ENCODE data around the gene CTXND1. TPM values are rescaled to one million over a fixed set of nuclear protein-coding genes. Genes with fewer than 3 reads are reported as not detected.

The CTXND1 gene
- total RNA-seq, 2 donors from 2014 or later, result 0.04 TPM; not detected in 1

DNA sequence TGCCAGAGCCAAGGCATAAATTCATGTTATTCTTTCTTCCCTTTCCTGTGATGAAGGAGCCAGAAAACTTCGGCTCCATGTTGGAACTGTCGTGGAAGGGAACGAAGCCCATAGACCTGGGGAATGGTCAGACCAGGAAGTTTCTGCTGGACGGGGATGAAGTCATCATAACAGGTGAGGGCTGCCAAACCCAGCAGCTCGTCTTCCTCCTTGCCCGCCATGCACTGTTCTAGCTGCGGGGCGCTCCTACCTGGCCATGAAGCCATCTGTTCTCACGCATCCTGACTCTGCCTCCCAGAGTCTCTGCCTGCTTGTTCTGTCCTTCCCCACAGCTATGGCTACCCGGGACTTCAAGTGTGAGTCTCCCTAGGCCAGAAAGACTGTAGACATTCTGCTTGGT lies 71.0 kb downstream of the CTXND1 start:
- DNase-seq, result no peak
- H3K4me1 ChIP-seq (ENCODE audit: control insufficient read depth, insufficient read depth, low read length), result no peaks in the 10 kb centered on the region
- H3K4me1 Mint-ChIP-seq, result no peaks in the 10 kb centered on the region
- peaks cover 19% of the 10 kb centered on the region for H3K36me3 Mint-ChIP-seq (ENCODE audit: low read depth)
- WGBS, 2 experiments (ENCODE audit: insufficient coverage in 1 of 2, insufficient read length in 1 of 2), result 84 to 90% methylated on average over 8 to 10 of the region's 10 CpGs
- no peaks in the 10 kb centered on the region for H3K36me3 ChIP-seq (ENCODE audit: control insufficient read depth, insufficient read depth, low read length)
- no peaks in the 10 kb centered on the region for H3K27me3 Mint-ChIP-seq (ENCODE audit: insufficient read depth)
- H3K9me3 ChIP-seq (ENCODE audit: control insufficient read depth, low read length), result peaks cover 6% of the 10 kb centered on the region
- no peak overlapping the region for H3K4me3 Mint-ChIP-seq
- no peak overlapping the region for H3K27ac ChIP-seq (ENCODE audit: low read depth, low read length)
- no peaks in the 10 kb centered on the region for H3K27me3 ChIP-seq (ENCODE audit: control insufficient read depth, insufficient read depth, low read length, poor library complexity, severe bottlenecking)
- H3K4me3 ChIP-seq (ENCODE audit: low read length), result no peak overlapping the region
- H3K9me3 Mint-ChIP-seq, result no peaks in the 10 kb centered on the region
- no peak overlapping the region for H3K9ac ChIP-seq (ENCODE audit: extremely low read depth, low read length, poor library complexity, severe bottlenecking)
- TF ChIP-seq, protein P1, sequence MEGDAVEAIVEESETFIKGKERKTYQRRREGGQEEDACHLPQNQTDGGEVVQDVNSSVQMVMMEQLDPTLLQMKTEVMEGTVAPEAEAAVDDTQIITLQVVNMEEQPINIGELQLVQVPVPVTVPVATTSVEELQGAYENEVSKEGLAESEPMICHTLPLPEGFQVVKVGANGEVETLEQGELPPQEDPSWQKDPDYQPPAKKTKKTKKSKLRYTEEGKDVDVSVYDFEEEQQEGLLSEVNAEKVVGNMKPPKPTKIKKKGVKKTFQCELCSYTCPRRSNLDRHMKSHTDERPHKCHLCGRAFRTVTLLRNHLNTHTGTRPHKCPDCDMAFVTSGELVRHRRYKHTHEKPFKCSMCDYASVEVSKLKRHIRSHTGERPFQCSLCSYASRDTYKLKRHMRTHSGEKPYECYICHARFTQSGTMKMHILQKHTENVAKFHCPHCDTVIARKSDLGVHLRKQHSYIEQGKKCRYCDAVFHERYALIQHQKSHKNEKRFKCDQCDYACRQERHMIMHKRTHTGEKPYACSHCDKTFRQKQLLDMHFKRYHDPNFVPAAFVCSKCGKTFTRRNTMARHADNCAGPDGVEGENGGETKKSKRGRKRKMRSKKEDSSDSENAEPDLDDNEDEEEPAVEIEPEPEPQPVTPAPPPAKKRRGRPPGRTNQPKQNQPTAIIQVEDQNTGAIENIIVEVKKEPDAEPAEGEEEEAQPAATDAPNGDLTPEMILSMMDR (conservative IDR thresholded peaks at IDR 0.05), result no peak
- no peak overlapping the region for H3K27ac Mint-ChIP-seq

DNA sequence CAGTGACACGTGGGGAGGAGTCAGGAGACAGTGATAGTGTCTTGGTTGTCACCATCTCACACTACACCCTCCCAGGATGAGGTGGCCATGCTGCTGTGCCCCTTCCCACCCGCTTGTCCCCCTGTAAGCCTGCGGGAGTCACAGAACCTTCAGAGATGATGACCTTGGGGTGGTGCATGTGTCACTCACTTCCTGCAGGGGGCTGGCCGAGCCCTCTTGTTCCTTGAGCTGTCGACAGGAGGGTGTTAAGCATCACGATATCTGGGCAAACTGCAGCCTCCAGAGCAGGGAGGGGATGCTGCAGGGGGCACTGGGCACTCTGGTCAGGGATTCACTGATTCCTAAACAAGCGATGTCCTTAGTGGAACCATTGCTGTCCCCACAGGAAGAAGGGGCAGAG lies 71.5 kb downstream of the CTXND1 start:
- Histone ChIP-seq H3K9ac (ENCODE audit: extremely low read depth, low read length, poor library complexity, severe bottlenecking) (no peak overlapping the region), H3K4me3 (ENCODE audit: low read length) (no peak overlapping the region), H3K27me3 (ENCODE audit: control insufficient read depth, insufficient read depth, low read length, poor library complexity, severe bottlenecking) (no peaks in the 10 kb centered on the region), H3K9me3 (ENCODE audit: control insufficient read depth, low read length) (peaks cover 2% of the 10 kb centered on the region), H3K27ac (ENCODE audit: low read depth, low read length) (no peak overlapping the region), H3K36me3 (ENCODE audit: control insufficient read depth, insufficient read depth, low read length) (no peaks in the 10 kb centered on the region), H3K4me1 (ENCODE audit: control insufficient read depth, insufficient read depth, low read length) (no peaks in the 10 kb centered on the region)
- no peak overlapping the region for H3K27ac Mint-ChIP-seq
- H3K27me3 Mint-ChIP-seq (ENCODE audit: insufficient read depth), result no peaks in the 10 kb centered on the region
- TF ChIP-seq, protein P1 (conservative IDR thresholded peaks at IDR 0.05), result peak; percentile 59
- 77 to 87% methylated on average over 2 to 7 of the region's 7 CpGs for WGBS, 2 experiments (ENCODE audit: insufficient coverage in 1 of 2, insufficient read length in 1 of 2)
- peak; percentile 60 for DNase-seq
- no peak overlapping the region for H3K4me3 Mint-ChIP-seq
- no peaks in the 10 kb centered on the region for H3K9me3 Mint-ChIP-seq
- H3K4me1 Mint-ChIP-seq, result no peaks in the 10 kb centered on the region
- peaks cover 18% of the 10 kb centered on the region for H3K36me3 Mint-ChIP-seq (ENCODE audit: low read depth)

DNA sequence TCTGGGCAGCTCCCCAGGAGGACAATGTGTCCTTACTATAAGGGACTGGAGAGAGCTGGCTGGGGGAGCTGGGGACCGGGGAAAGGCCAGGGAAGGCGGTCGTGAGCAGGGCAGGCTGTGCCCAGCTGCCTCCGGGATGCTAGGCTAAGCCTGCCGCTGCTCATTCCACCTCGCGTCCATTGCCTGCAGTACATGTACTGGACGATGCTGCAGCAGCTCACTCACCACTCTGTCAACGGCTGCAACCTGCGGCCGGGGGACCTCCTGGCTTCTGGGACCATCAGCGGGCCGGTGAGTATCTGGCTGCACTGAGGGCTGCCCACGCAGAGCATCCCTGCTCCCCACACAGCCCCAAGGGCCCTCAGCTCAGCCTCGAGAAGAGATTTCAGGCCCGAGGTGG lies 72.1 kb downstream of the CTXND1 start:
- no peak overlapping the region for H3K9ac ChIP-seq (ENCODE audit: extremely low read depth, low read length, poor library complexity, severe bottlenecking)
- H3K36me3 ChIP-seq (ENCODE audit: control insufficient read depth, insufficient read depth, low read length), result no peaks in the 10 kb centered on the region
- no peaks in the 10 kb centered on the region for H3K4me1 ChIP-seq (ENCODE audit: control insufficient read depth, insufficient read depth, low read length)
- no peak overlapping the region for H3K4me3 ChIP-seq (ENCODE audit: low read length)
- no peaks in the 10 kb centered on the region for H3K27me3 ChIP-seq (ENCODE audit: control insufficient read depth, insufficient read depth, low read length, poor library complexity, severe bottlenecking)
- no peaks in the 10 kb centered on the region for H3K9me3 ChIP-seq (ENCODE audit: control insufficient read depth, low read length)
- H3K27ac ChIP-seq (ENCODE audit: low read depth, low read length), result no peak overlapping the region
- 84 to 89% methylated on average over 13 to 16 of the region's 16 CpGs for WGBS, 2 experiments (ENCODE audit: insufficient coverage in 1 of 2, insufficient read length in 1 of 2)
- H3K4me1 Mint-ChIP-seq, result no peaks in the 10 kb centered on the region
- no peak overlapping the region for H3K4me3 Mint-ChIP-seq
- TF ChIP-seq, protein P1 (conservative IDR thresholded peaks at IDR 0.05), result no peak
- no peak overlapping the region for H3K27ac Mint-ChIP-seq
- no peaks in the 10 kb centered on the region for H3K9me3 Mint-ChIP-seq
- H3K27me3 Mint-ChIP-seq (ENCODE audit: insufficient read depth), result no peaks in the 10 kb centered on the region
- no peak for DNase-seq
- H3K36me3 Mint-ChIP-seq (ENCODE audit: low read depth), result peaks cover 15% of the 10 kb centered on the region

Data from endodermal cell (in vitro differentiated cells).